Measurements from ENCODE around the gene CCL18. TPM values are rescaled to one million over a fixed set of nuclear protein-coding genes. Genes with fewer than 3 reads are reported as not detected.
"Not testable (repeated sequence)": the region's sequence is repeated elsewhere in the genome, so short reads cannot be mapped to it uniquely, and the experiment has no call there.

CCL18 gene
- polyA plus RNA-seq, 1 donor: not detected

DNA sequence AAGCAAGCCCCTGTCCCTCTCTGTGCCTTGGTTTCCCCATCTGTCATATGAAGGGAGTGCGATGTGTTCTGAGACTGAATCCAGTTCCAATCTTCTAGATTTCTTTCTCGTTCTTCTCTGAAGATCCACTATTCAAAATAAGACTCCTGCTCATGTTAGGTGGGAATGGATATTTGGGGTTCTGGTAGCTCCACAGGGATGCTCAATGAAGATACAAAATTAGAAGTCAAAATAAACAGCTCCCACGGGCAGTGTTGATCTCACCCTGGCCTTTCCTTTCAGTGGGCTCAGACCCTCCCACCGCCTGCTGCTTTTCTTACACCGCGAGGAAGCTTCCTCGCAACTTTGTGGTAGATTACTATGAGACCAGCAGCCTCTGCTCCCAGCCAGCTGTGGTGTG is 40.2 kb downstream of the CCL18 start:
- DNase-seq (ENCODE audit: low read depth): not testable (repeated sequence)

DNA sequence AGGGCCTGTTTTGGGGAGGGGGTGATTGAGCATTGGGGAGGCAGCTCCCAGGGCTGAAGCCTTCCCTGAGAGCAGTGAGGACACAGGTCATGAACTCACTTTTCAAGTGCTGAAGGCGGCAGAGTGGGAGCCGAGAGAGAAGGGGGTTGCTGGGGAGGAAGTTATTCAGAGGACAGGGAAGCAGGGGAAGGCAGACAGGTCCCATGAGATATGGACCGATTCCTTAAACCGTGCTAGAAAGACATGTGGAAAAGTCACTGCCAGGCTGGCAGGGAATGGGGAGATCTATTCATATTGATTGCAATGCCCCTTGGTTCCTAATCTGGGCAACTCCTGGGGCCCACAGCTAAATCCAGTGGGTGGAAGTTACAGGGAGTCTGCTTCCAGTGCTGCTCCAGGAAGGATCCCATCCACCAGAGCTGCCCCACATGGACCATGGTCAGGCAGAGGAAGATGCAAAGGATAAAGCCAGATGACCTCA is 40.7 kb downstream of the CCL18 start:
- DNase-seq (ENCODE audit: low read depth): no peak

DNA sequence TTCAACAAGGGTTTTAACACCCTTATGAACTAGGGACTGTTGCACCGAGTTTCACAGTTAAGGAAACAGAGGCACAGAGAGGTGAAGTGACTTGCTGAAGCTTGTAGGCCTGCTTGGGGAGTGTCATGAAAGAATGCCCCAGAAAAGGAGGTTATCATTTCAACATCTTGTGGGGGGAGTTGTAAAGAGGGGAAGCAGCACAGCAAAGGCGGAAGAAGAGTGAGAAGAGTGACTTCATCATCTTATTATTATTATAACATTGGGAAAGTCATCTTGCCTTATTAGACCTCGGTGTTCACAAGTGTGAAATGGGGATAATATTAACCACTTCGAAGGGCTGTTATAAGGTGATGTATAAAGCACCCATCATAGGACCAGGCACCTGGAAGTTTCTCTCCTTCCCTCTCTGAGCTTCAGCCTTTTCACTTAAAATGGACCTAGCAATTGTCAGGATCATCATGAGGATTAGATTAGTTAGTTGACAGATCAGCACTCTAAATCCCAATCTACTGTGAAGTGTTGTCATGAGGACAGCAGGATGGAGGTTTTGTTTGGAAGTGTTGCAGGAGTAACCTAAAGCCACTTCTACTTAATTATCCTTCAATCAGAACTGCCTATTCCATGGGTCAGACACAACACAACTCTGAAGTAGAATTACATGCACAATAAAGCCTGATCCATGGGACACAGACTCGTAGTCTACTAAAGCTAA is 41.9 kb downstream of the CCL18 start:
- no peak for DNase-seq (ENCODE audit: low read depth)

- DNase-seq (ENCODE audit: low read depth): no peak
These were observed 42.4 kb downstream of the CCL18 start for GRCh38 chr17:36106493-36106835.

GRCh38 chr17:36107660-36108059 is 43.6 kb downstream of the CCL18 start:
- no peak for DNase-seq (ENCODE audit: low read depth)

GRCh38 chr17:36108265-36108664 is 44.2 kb downstream of the CCL18 start:
- DNase-seq (ENCODE audit: low read depth): not testable (repeated sequence)

DNA sequence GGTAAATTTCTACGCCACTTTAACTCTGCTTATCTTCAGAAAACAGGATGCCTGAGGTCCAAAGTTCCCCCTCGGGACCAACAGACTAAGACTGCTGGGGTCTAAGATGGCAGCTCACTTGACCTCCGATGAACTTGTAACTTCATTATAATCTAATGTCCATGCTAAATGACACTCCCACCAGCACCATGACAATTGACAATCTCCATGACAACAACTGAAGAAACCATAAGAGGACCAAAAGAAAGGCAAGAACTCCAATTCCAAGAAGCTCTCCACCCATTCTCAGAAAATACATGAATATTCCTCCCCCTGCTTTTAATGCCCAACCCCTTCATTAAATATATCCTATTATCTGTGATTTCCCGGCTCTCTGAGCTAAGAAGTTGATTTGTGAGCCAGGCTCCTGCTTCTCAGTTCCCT is 47.0 kb downstream of the CCL18 start:
- DNase-seq (ENCODE audit: low read depth): no peak

- DNase-seq (ENCODE audit: low read depth): no peak
These were observed 48.5 kb downstream of the CCL18 start for GRCh38 chr17:36112572-36112971.

- not testable (repeated sequence) for DNase-seq (ENCODE audit: low read depth)
These were observed 49.1 kb downstream of the CCL18 start for GRCh38 chr17:36113131-36113530.

GRCh38 chr17:36114971-36115648 is 51.0 kb downstream of the CCL18 start:
- not testable (repeated sequence) for DNase-seq (ENCODE audit: low read depth)

DNA sequence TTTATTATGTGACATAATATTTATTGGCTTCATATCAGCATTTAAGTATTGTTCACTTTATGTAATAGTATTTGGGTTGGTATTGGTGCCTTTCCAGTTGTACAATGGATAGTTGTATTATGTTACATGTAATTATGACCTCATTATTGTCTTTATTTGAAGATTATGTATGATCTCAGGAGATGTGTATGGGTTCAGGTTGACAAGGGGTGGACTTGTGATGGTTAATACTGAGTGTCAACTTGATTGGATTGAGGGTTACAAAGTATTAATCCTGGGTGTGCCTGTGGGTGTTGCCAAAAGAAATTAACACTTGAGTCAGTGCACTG is 51.5 kb downstream of the CCL18 start:
- not testable (repeated sequence) for DNase-seq (ENCODE audit: low read depth)

GRCh38 chr17:36117505-36118382 is 53.7 kb downstream of the CCL18 start:
- no peak for DNase-seq (ENCODE audit: low read depth)

GRCh38 chr17:36118477-36119353 is 54.6 kb downstream of the CCL18 start:
- no peak for DNase-seq (ENCODE audit: low read depth)

GRCh38 chr17:36120221-36120620 is 56.1 kb downstream of the CCL18 start:
- no peak for DNase-seq (ENCODE audit: low read depth)

DNA sequence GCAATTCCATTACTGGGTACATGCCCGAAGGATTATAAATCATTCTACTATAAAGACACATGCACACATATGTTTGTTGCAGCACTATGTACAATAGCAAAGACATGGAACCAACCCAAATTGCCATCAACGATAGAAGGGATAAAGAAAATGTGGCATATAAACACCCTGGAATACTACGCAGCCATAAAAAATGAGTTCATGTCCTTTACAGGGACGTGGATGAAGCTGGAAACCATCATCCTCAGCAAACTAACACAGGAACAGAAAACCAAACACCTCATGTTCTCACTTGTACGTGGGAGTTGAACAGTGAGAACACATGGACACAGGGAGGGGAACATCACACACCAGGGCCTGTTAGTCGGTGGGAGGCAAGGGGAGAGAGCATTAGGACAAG is 57.0 kb downstream of the CCL18 start:
- not testable (repeated sequence) for DNase-seq (ENCODE audit: low read depth)

Other genes with a start within 250 kb of the CCL18 start
- gene HEATR9, start 195.4 kb upstream of the CCL18 start, polyA plus RNA-seq (ENCODE audit: insufficient read length): 0.10 TPM
- 1.2 TPM for gene CCL5, start 183.9 kb upstream of the CCL18 start, polyA plus RNA-seq (ENCODE audit: insufficient read length)
- gene RDM1, start 133.5 kb upstream of the CCL18 start, polyA plus RNA-seq (ENCODE audit: insufficient read length): 0.28 TPM
- gene LYZL6, start 120.6 kb upstream of the CCL18 start, polyA plus RNA-seq (ENCODE audit: insufficient read length): not detected
- 0.39 TPM for gene CCL16, start 82.8 kb upstream of the CCL18 start, polyA plus RNA-seq (ENCODE audit: insufficient read length)
- 34.6 TPM for gene CCL14, start 77.5 kb upstream of the CCL18 start, polyA plus RNA-seq (ENCODE audit: insufficient read length)
- not detected for gene CCL15, start 62.7 kb upstream of the CCL18 start, polyA plus RNA-seq (ENCODE audit: insufficient read length)
- not detected for gene CCL23, start 46.3 kb upstream of the CCL18 start, polyA plus RNA-seq (ENCODE audit: insufficient read length)
- gene CCL3, start 25.9 kb downstream of the CCL18 start, polyA plus RNA-seq (ENCODE audit: insufficient read length): 3.1 TPM
- gene CCL4, start 39.6 kb downstream of the CCL18 start, polyA plus RNA-seq (ENCODE audit: insufficient read length): 0.76 TPM
- 14.6 TPM for gene TBC1D3B, start 112.4 kb downstream of the CCL18 start, polyA plus RNA-seq (ENCODE audit: insufficient read length)
- 0.43 TPM for gene CCL3L1, start 132.5 kb downstream of the CCL18 start, polyA plus RNA-seq (ENCODE audit: insufficient read length)
- 0.65 TPM for gene CCL4L2, start 146.8 kb downstream of the CCL18 start, polyA plus RNA-seq (ENCODE audit: insufficient read length)
- 0.94 TPM for gene TBC1D3I, start 200.3 kb downstream of the CCL18 start, polyA plus RNA-seq (ENCODE audit: insufficient read length)